ENCODE data around the gene CNOT6L.

GRCh38 chr4:77731656-77732055 lies 87.5 kb downstream of the CNOT6L start:
- no peak for TF ChIP-seq CTCF (IDR thresholded peaks at IDR 0.05 in 4 of 5, conservative IDR thresholded peaks at IDR 0.05 in 1 of 5)
- TF ChIP-seq POLR2A (IDR thresholded peaks at IDR 0.05), result no peak
